SH-SY5Y (cell line): ENCODE measurements around the gene ROPN1.
"Not testable (repeated sequence)": the region's sequence is repeated elsewhere in the genome, so short reads cannot be mapped to it uniquely, and the experiment has no call there.

Experiments
- GATA2 ChIP-seq: IDR thresholded peaks from 2 replicates; pipeline ENCODE4 v1.6.1; 2011; ENCODE audit warnings: mild to moderate bottlenecking, low read depth, low read length
- GATA3 ChIP-seq: IDR thresholded peaks from 2 replicates; pipeline ENCODE4 v1.6.1; 2011; ENCODE audit warnings: low read depth, mild to moderate bottlenecking, low read length, moderate library complexity

The ROPN1 gene

GRCh38 chr3:123991730-123992588 lies at the start of gene ROPN1:
TSS of gene ROPN1 (minus strand) at chr3:123992124. CDS start at chr3:123980481, 11,643 bp downstream.
- not testable (repeated sequence) for TF ChIP-seq GATA3, GATA2

- no peak for TF ChIP-seq GATA3
- TF ChIP-seq GATA2: no peak
Measured at GRCh38 chr3:124041553-124041952, 49.6 kb upstream of the ROPN1 start.

- TF ChIP-seq GATA3: no peak
- TF ChIP-seq GATA2: no peak
Measured at GRCh38 chr3:124037326-124037725, 45.4 kb upstream of the ROPN1 start.

- no peak for TF ChIP-seq GATA2
- TF ChIP-seq GATA3: no peak
Measured at GRCh38 chr3:124035463-124036121, 43.7 kb upstream of the ROPN1 start.

DNA sequence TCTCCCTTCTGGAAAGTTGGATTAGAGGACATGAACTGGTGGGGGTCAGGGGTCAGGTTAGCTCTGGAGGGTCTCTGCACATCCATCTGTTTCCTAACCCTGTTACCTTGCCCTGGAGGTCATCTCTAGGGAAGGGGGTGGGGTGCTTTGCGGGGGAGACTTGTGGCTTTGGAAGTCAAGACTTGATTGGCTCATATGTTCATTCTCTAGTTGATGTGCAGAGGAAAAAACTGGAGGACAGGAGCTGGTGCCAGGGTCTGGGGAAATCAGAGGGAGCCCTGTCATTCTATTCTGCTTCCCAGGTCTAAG lies 42.9 kb upstream of the ROPN1 start:
- TF ChIP-seq GATA2 (no peak), GATA3 (no peak)

DNA sequence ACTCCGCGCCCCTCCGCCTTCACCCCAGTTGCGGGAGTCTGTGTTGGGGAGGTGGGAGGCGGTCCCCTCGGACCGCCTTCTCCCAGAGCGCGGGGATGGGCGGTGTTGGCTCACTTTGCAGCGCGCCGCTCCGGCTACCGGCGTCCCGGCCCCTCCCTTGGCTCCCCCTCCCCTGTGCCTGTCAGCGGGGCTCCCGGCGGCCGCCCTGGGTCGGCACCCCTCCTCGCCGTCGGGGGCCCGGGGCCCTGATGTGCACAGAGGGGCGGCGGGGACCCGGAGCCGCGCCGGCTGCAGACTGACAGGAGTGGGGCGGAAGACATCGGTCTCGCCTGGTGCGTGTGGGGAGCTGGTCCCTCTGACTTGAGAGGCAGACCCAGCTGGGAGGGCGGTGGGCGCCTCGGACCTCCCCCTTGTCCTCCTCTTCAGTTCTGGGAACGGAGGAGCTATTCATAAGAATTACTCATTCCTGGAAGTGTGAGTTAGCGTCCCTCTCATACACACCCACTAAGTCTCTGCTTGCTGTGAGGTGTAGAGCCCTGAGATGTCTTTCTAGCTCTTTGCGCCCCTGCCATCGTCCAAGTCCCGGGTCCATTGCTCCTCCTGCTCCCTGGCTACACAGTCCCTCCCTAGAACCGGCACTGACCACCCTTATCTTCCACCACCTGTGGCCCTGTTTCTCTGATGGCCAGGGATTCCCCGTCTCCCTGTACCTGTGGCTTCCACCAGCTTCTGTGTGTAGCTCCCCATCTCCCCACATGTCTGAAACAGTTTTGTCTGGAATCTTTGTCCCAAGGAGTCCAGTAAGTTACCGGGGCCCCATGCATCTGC lies 42.3 kb upstream of the ROPN1 start:
- no peak for TF ChIP-seq GATA3

GRCh38 chr3:124033360-124034015 lies 41.6 kb upstream of the ROPN1 start, which contains the start of gene KALRN:
TSS of gene KALRN (plus strand) at chr3:124033369.
- TF ChIP-seq GATA2 (no peak), GATA3 (no peak)

- TF ChIP-seq GATA3 (no peak), GATA2 (no peak)
Measured at GRCh38 chr3:124032881-124033359, 41.0 kb upstream of the ROPN1 start.

GRCh38 chr3:124032311-124032880 lies 40.5 kb upstream of the ROPN1 start:
- TF ChIP-seq GATA3 (no peak), GATA2 (no peak)

GRCh38 chr3:124026516-124026915 lies 34.6 kb upstream of the ROPN1 start:
- TF ChIP-seq GATA2 (no peak), GATA3 (no peak)

GRCh38 chr3:124019291-124019690 lies 27.4 kb upstream of the ROPN1 start:
- no peak for TF ChIP-seq GATA2
- TF ChIP-seq GATA3: no peak

- no peak for TF ChIP-seq GATA2
- TF ChIP-seq GATA3: no peak
Measured at GRCh38 chr3:124014366-124014942, 22.5 kb upstream of the ROPN1 start.

DNA sequence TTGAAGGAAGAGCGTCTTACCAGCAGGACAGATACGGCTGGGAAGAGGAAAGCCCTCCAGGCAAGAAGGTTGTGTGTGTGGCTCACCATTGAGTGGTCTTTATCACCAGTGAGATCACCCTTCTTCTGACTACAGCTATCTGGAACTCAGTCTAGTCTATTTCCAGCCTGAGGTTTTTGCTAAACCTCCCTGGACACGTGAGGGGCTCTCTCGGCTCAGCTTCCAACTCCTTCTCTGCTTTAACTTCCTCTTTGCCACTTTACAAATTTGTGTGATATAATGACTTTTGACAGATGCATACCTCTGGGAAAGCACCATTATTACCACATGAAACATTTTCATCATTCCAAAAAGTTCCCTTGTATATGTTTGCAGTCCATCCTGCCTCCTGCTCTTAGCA lies 15.3 kb upstream of the ROPN1 start:
- no peak for TF ChIP-seq GATA3
- TF ChIP-seq GATA2: no peak

- TF ChIP-seq GATA3 (no peak), GATA2 (no peak)
Measured at GRCh38 chr3:123997543-123997942, 5.6 kb upstream of the ROPN1 start.
